ENCODE measurements around the gene WDR54. TPM values are rescaled to one million over a fixed set of nuclear protein-coding genes. Genes with fewer than 3 reads are reported as not detected.

WDR54 gene
- total and polyA plus RNA-seq, 2 donors (not counting 3 experiments of a cell fraction or from before 2014, with no cell fraction given), result 21.7 to 46.3 TPM

DNA sequence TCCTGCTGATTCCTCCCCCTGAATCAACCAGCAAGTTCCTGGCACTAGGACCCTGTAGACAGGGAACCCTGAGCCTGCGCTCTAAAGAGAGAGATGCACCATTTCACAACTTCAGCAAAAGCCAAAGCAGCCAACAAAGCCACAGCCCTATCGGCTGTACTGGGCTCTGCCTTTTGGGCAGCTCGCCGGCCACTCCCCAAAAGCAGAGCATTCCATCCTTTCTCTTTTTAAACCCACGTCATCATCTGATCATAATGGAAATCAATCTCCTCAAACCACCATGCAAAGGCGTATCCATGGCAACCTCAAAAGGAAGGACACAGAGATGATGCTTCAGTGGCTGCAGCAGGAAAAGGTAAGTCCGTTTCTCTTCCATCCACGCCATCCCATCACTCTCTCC, 36.1 kb upstream of the WDR54 start:
- dilution Hi-C loops (cut with MboI; ENCODE audit: extremely low pct_ligation_motif_present, low sequenced_read_pairs), result no loop called here
- no peak overlapping the region for H3K27ac ChIP-seq (ENCODE audit: insufficient read depth, low read depth, low read length)
- H3K27me3 ChIP-seq (ENCODE audit: control insufficient read depth in 2 of 2, insufficient read depth in 2 of 2, low read length in 2 of 2), result no peaks in the 10 kb centered on the region
- no peaks in the 10 kb centered on the region for H3K9me3 ChIP-seq (replicated peaks; ENCODE audit: control insufficient read depth, insufficient read depth, low read length)
- no peak overlapping the region for H3K9ac ChIP-seq (replicated peaks; ENCODE audit: extremely low read depth, insufficient read depth, low read length)
- H3K79me2 ChIP-seq (ENCODE audit: control insufficient read depth, insufficient read depth, low read length), result peaks cover 66% of the 10 kb centered on the region
- no peaks in the 10 kb centered on the region for H3K9me1 ChIP-seq (replicated peaks; ENCODE audit: control insufficient read depth, extremely low read depth, insufficient read depth, low read length)
- H4K20me1 ChIP-seq (replicated peaks; ENCODE audit: control insufficient read depth, extremely low read depth, insufficient read depth, low read length), result peaks cover 3% of the 10 kb centered on the region
- no TSS peak for BruUV-seq (replicated peaks)
- DNase-seq (ENCODE audit: low read depth, low spot score) (no peak), FAIRE-seq (no peak)
- POLR2A ChIA-PET, result no interaction called here
- no peak overlapping the region for H2AFZ ChIP-seq (ENCODE audit: low read depth, low read length)
- no peak overlapping the region for H3K4me3 ChIP-seq (replicated peaks in 1 of 3; ENCODE audit: insufficient read depth in 1 of 3, low read depth in 1 of 3, low read length in 3 of 3)
- CTCF ChIA-PET, result interaction anchor here (0.9 kb wide), 1 partner anchor 50 kb away, joined by 3 read pairs; no protein-coding TSS in a partner anchor
- intact Hi-C loops (cut with micrococcal nuclease), result no loop called here
- peaks cover 0 to 2% of the 10 kb centered on the region in 2 experiments for H3K36me3 ChIP-seq (ENCODE audit: control insufficient read depth in 2 of 2, extremely low read depth in 1 of 2, insufficient read depth in 2 of 2, low read length in 2 of 2)
- H3K4me2 ChIP-seq (ENCODE audit: insufficient read depth, low read length), result no peak overlapping the region
- H3K4me1 ChIP-seq (ENCODE audit: control insufficient read depth, extremely low read depth, insufficient read depth, low read length), result peaks cover 10% of the 10 kb centered on the region
- TF ChIP-seq POLR2A (IDR thresholded peaks at IDR 0.05; ENCODE audit: low read depth, low read length) (no peak), FOS (IDR thresholded peaks at IDR 0.05; ENCODE audit: borderline replicate concordance, insufficient read depth, low read length) (no peak), POLR2AphosphoS5 (IDR thresholded peaks at IDR 0.05; ENCODE audit: insufficient read depth, low read depth, low read length) (no peak), MYC (IDR thresholded peaks at IDR 0.05; ENCODE audit: low read depth, low read length) (no peak), GATA2 (IDR thresholded peaks at IDR 0.05; ENCODE audit: insufficient read depth, insufficient read length, low read depth, low read length) (no peak)
- TF ChIP-seq, protein P1, sequence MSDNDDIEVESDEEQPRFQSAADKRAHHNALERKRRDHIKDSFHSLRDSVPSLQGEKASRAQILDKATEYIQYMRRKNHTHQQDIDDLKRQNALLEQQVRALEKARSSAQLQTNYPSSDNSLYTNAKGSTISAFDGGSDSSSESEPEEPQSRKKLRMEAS (IDR thresholded peaks at IDR 0.05; ENCODE audit: insufficient read depth, insufficient read length), result no peak
- TF ChIP-seq, protein P2, sequence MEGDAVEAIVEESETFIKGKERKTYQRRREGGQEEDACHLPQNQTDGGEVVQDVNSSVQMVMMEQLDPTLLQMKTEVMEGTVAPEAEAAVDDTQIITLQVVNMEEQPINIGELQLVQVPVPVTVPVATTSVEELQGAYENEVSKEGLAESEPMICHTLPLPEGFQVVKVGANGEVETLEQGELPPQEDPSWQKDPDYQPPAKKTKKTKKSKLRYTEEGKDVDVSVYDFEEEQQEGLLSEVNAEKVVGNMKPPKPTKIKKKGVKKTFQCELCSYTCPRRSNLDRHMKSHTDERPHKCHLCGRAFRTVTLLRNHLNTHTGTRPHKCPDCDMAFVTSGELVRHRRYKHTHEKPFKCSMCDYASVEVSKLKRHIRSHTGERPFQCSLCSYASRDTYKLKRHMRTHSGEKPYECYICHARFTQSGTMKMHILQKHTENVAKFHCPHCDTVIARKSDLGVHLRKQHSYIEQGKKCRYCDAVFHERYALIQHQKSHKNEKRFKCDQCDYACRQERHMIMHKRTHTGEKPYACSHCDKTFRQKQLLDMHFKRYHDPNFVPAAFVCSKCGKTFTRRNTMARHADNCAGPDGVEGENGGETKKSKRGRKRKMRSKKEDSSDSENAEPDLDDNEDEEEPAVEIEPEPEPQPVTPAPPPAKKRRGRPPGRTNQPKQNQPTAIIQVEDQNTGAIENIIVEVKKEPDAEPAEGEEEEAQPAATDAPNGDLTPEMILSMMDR (IDR thresholded peaks at IDR 0.05; ENCODE audit: extremely low read depth in 1 of 2, insufficient read depth in 1 of 2, low read depth in 1 of 2, low read length in 2 of 2), result no peak
